ENCODE results near the gene ERBB4. TPM values are rescaled to one million over a fixed set of nuclear protein-coding genes. Genes with fewer than 3 reads are reported as not detected.

The ERBB4 gene
- total RNA-seq, 1 donor from 2014 or later, result 1.2 TPM

- H3K9ac ChIP-seq (ENCODE audit: low read length), result no peak overlapping the region
- FAIRE-seq, result no peak
- no peaks in the 10 kb centered on the region for H3K4me1 Mint-ChIP-seq (ENCODE audit: low read depth, unreplicated experiment)
Observed at GRCh38 chr2:212099658-212100057, 438.9 kb downstream of the ERBB4 start.

GRCh38 chr2:212098966-212099365 is 439.6 kb downstream of the ERBB4 start:
- Mint-ChIP-seq H3K9me3 (ENCODE audit: unreplicated experiment) (no peaks in the 10 kb centered on the region), H3K4me1 (ENCODE audit: low read depth, unreplicated experiment) (no peaks in the 10 kb centered on the region), H3K36me3 (ENCODE audit: low read depth, unreplicated experiment) (no peaks in the 10 kb centered on the region), H3K27ac (ENCODE audit: unreplicated experiment) (no peak overlapping the region), H3K27me3 (ENCODE audit: low read depth, unreplicated experiment) (no peaks in the 10 kb centered on the region), H3K4me3 (ENCODE audit: unreplicated experiment) (no peak overlapping the region)
- TF ChIP-seq EZH2 (IDR thresholded peaks at IDR 0.05; ENCODE audit: insufficient read depth, low read length), result no peak
- Histone ChIP-seq H3K27me3 (ENCODE audit: insufficient read depth, low read length) (no peaks in the 10 kb centered on the region), H2AFZ (ENCODE audit: low read depth, low read length) (no peak overlapping the region), H3K36me3 (ENCODE audit: insufficient read depth, low read length) (no peaks in the 10 kb centered on the region), H4K20me1 (ENCODE audit: insufficient read depth, low read length) (no peaks in the 10 kb centered on the region), H3K4me1 (ENCODE audit: insufficient read depth, low read length) (no peaks in the 10 kb centered on the region), H3K79me2 (ENCODE audit: insufficient read depth, low read length) (no peaks in the 10 kb centered on the region), H3K4me2 (ENCODE audit: low read length) (no peak overlapping the region), H3K9ac (ENCODE audit: low read length) (no peak overlapping the region), H3K9me3 (ENCODE audit: insufficient read depth, low read depth, low read length) (no peaks in the 10 kb centered on the region), H3K27ac (ENCODE audit: low read depth, low read length) (no peak overlapping the region), H3K4me3 (ENCODE audit: insufficient read depth, low read depth, low read length) (no peak overlapping the region)
- DNase-seq (ENCODE audit: low read depth) (no peak), FAIRE-seq (no peak)

More at GRCh38 chr2:212099658-212100057, 438.9 kb downstream of the ERBB4 start:
- Histone ChIP-seq H3K4me1 (ENCODE audit: insufficient read depth, low read length) (no peaks in the 10 kb centered on the region), H2AFZ (ENCODE audit: low read depth, low read length) (no peak overlapping the region), H3K27me3 (ENCODE audit: insufficient read depth, low read length) (no peaks in the 10 kb centered on the region), H3K4me2 (ENCODE audit: low read length) (no peak overlapping the region), H3K36me3 (ENCODE audit: insufficient read depth, low read length) (no peaks in the 10 kb centered on the region), H3K27ac (ENCODE audit: low read depth, low read length) (no peak overlapping the region), H3K79me2 (ENCODE audit: insufficient read depth, low read length) (no peaks in the 10 kb centered on the region), H4K20me1 (ENCODE audit: insufficient read depth, low read length) (no peaks in the 10 kb centered on the region), H3K9me3 (ENCODE audit: insufficient read depth, low read depth, low read length) (no peaks in the 10 kb centered on the region), H3K4me3 (ENCODE audit: insufficient read depth, low read depth, low read length) (no peak overlapping the region)
- no peak overlapping the region for H3K27ac Mint-ChIP-seq (ENCODE audit: unreplicated experiment)
- H3K9me3 Mint-ChIP-seq (ENCODE audit: unreplicated experiment), result no peaks in the 10 kb centered on the region
- no peaks in the 10 kb centered on the region for H3K27me3 Mint-ChIP-seq (ENCODE audit: low read depth, unreplicated experiment)
- no peak overlapping the region for H3K4me3 Mint-ChIP-seq (ENCODE audit: unreplicated experiment)
- DNase-seq (ENCODE audit: low read depth), result no peak
- TF ChIP-seq EZH2 (IDR thresholded peaks at IDR 0.05; ENCODE audit: insufficient read depth, low read length), result no peak
- TF ChIP-seq CTCF (IDR thresholded peaks at IDR 0.05; ENCODE audit: insufficient read depth, low read depth, low read length), result no peak
- H3K36me3 Mint-ChIP-seq (ENCODE audit: low read depth, unreplicated experiment), result no peaks in the 10 kb centered on the region

- Mint-ChIP-seq H3K9me3 (ENCODE audit: unreplicated experiment) (no peaks in the 10 kb centered on the region), H3K27me3 (ENCODE audit: low read depth, unreplicated experiment) (no peaks in the 10 kb centered on the region), H3K4me1 (ENCODE audit: low read depth, unreplicated experiment) (no peaks in the 10 kb centered on the region), H3K27ac (ENCODE audit: unreplicated experiment) (no peak overlapping the region), H3K36me3 (ENCODE audit: low read depth, unreplicated experiment) (no peaks in the 10 kb centered on the region), H3K4me3 (ENCODE audit: unreplicated experiment) (no peak overlapping the region)
- Histone ChIP-seq H3K27me3 (ENCODE audit: insufficient read depth, low read length) (no peaks in the 10 kb centered on the region), H3K9ac (ENCODE audit: low read length) (no peak overlapping the region), H3K4me3 (ENCODE audit: insufficient read depth, low read depth, low read length) (no peak overlapping the region), H3K4me2 (ENCODE audit: low read length) (no peak overlapping the region), H3K36me3 (ENCODE audit: insufficient read depth, low read length) (no peaks in the 10 kb centered on the region), H3K4me1 (ENCODE audit: insufficient read depth, low read length) (no peaks in the 10 kb centered on the region), H4K20me1 (ENCODE audit: insufficient read depth, low read length) (no peaks in the 10 kb centered on the region), H3K27ac (ENCODE audit: low read depth, low read length) (no peak overlapping the region), H3K79me2 (ENCODE audit: insufficient read depth, low read length) (no peaks in the 10 kb centered on the region), H3K9me3 (ENCODE audit: insufficient read depth, low read depth, low read length) (no peaks in the 10 kb centered on the region), H2AFZ (ENCODE audit: low read depth, low read length) (no peak overlapping the region)
- DNase-seq (ENCODE audit: low read depth) (no peak), FAIRE-seq (no peak)
- TF ChIP-seq EZH2 (IDR thresholded peaks at IDR 0.05; ENCODE audit: insufficient read depth, low read length) (no peak), CTCF (IDR thresholded peaks at IDR 0.05; ENCODE audit: insufficient read depth, low read depth, low read length) (no peak)
Observed at GRCh38 chr2:212097001-212097400, 441.6 kb downstream of the ERBB4 start.

All from astrocyte (in vitro differentiated cells and primary cell).